ENCODE results near the gene ZNF618. TPM values are rescaled to one million over a fixed set of nuclear protein-coding genes. Genes with fewer than 3 reads are reported as not detected.
A peak's percentile ranks its signal among the peaks of the same experiment; 100 is the strongest.

Gene ZNF618
- total RNA-seq, 2 donors from 2014 or later: 11.9 to 17.1 TPM

GRCh38 chr9:113967380-113967779 lies 91.3 kb downstream of the ZNF618 start:
- DNase-seq: no peak
- H3K9me3 ChIP-seq: no peaks in the 10 kb centered on the region
- H3K36me3 ChIP-seq (replicated peaks in 1 of 2; ENCODE audit: insufficient read depth in 1 of 2, low read depth in 2 of 2): no peaks in the 10 kb centered on the region
- H3K27me3 ChIP-seq: no peaks in the 10 kb centered on the region
- WGBS, 2 donors: 60% methylated on average over 5 of the region's 5 CpGs
- ATAC-seq: no peak
- no peak overlapping the region for H3K4me3 ChIP-seq
- H3K4me1 ChIP-seq: peaks cover 9% of the 10 kb centered on the region
- intact Hi-C loops (cut with DNase I): no loop called here
- TF ChIP-seq POLR2A (IDR thresholded peaks at IDR 0.05) (no peak), CTCF (IDR thresholded peaks at IDR 0.05) (no peak)
- H3K27ac ChIP-seq: no peak overlapping the region

DNA sequence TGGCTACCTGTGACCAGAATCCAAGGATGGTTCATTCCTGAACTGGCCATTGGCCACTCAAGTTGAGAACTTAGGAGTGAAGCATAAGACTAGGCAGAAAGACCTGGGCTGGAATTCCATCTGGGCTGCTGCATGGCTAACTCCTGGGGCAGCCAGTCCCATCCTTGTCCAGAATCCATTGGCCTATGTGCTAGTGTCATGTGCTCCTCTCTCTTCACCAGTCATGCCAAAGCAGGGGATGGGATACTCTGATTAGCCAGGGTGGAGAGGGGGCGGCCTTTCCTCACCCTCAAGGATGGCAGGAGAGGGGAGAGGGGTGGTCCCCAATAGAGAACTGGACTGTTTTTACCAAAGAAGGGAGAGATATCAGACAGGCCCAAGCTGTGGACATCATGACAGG lies 93.2 kb downstream of the ZNF618 start:
- Histone ChIP-seq H3K27me3 (no peaks in the 10 kb centered on the region), H3K9me3 (no peaks in the 10 kb centered on the region), H3K27ac (no peak overlapping the region), H3K36me3 (replicated peaks in 1 of 2; ENCODE audit: insufficient read depth in 1 of 2, low read depth in 2 of 2) (no peaks in the 10 kb centered on the region), H3K4me1 (peaks cover 25% of the 10 kb centered on the region), H3K4me3 (no peak overlapping the region)
- ATAC-seq (no peak), DNase-seq (no peak)
- TF ChIP-seq CTCF (IDR thresholded peaks at IDR 0.05) (no peak), POLR2A (IDR thresholded peaks at IDR 0.05) (no peak)
- WGBS, 2 donors: 88 to 100% methylated on average over 1 of the region's 1 CpG
- intact Hi-C loops (cut with DNase I): no loop called here

DNA sequence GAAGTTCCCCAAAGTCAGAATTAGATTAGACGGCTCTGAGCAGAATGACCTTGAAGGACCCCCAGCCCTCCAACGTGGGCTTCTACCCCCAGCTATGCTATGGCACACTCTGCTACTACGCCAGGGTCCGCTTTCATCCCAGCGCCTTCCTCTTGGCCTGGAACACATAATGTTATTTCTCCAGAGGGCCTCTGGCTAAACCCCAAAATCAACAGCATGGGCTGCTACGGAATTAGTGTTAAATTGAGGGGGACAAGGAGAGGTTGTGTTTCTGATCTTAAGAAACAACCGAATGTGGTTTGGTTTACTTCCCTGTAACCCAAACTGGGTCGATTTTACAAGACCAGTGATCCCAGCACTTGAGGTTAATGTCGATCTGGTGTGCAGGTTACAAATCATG lies 97.1 kb downstream of the ZNF618 start:
- ATAC-seq: peak; percentile 24
- peak overlapping the region in 2 of 4 donors; percentile 1 to 30 for H3K27ac ChIP-seq

GRCh38 chr9:113973963-113974413 lies 97.9 kb downstream of the ZNF618 start:
- intact Hi-C loops (cut with DNase I): no loop called here
- peak; percentile 50 for ATAC-seq

More for the DNA sequence above, 97.1 kb downstream of the ZNF618 start:
- peaks cover 20% of the 10 kb centered on the region for H3K4me1 ChIP-seq
- no peak overlapping the region for H3K4me3 ChIP-seq
- H3K9me3 ChIP-seq: no peaks in the 10 kb centered on the region
- TF ChIP-seq CTCF (IDR thresholded peaks at IDR 0.05): no peak
- no peak for TF ChIP-seq POLR2A (IDR thresholded peaks at IDR 0.05)
- no peaks in the 10 kb centered on the region for H3K27me3 ChIP-seq
- WGBS, 2 donors: 53 to 63% methylated on average over 9 of the region's 9 CpGs
- intact Hi-C loops (cut with DNase I): no loop called here
- no peaks in the 10 kb centered on the region for H3K36me3 ChIP-seq (replicated peaks in 1 of 2; ENCODE audit: insufficient read depth in 1 of 2, low read depth in 2 of 2)
- DNase-seq: no peak

More at GRCh38 chr9:113973963-113974413, 97.9 kb downstream of the ZNF618 start:
- no peaks in the 10 kb centered on the region for H3K9me3 ChIP-seq
- H3K27me3 ChIP-seq: no peaks in the 10 kb centered on the region
- H3K27ac ChIP-seq: no peak overlapping the region
- DNase-seq: no peak
- 74 to 76% methylated on average over 5 of the region's 5 CpGs for WGBS, 2 donors
- no peak overlapping the region for H3K4me3 ChIP-seq
- H3K36me3 ChIP-seq (replicated peaks in 1 of 2; ENCODE audit: insufficient read depth in 1 of 2, low read depth in 2 of 2): no peaks in the 10 kb centered on the region
- TF ChIP-seq CTCF (IDR thresholded peaks at IDR 0.05): no peak
- no peak for TF ChIP-seq POLR2A (IDR thresholded peaks at IDR 0.05)
- H3K4me1 ChIP-seq: peaks cover 20% of the 10 kb centered on the region
